ENCODE results near the gene ADAMTS8.

The ADAMTS8 gene

GRCh38 chr11:130473795-130474377, 45.5 kb upstream of the ADAMTS8 start:
- no peak for TF ChIP-seq CTCF (IDR thresholded peaks at IDR 0.05)

GRCh38 chr11:130473056-130473794, 44.8 kb upstream of the ADAMTS8 start:
- TF ChIP-seq CTCF (IDR thresholded peaks at IDR 0.05): no peak

- TF ChIP-seq CTCF (IDR thresholded peaks at IDR 0.05): no peak
Measured at GRCh38 chr11:130472434-130472961, 44.1 kb upstream of the ADAMTS8 start.

GRCh38 chr11:130471731-130472433, 43.5 kb upstream of the ADAMTS8 start:
- no peak for TF ChIP-seq CTCF (IDR thresholded peaks at IDR 0.05)

- no peak for TF ChIP-seq CTCF (IDR thresholded peaks at IDR 0.05)
Measured at GRCh38 chr11:130470832-130471706, 42.7 kb upstream of the ADAMTS8 start.

- no peak for TF ChIP-seq CTCF (IDR thresholded peaks at IDR 0.05)
Measured at GRCh38 chr11:130469181-130469580, 40.8 kb upstream of the ADAMTS8 start.

Data from LNCAP (cell line).